HepG2 (cell line): ENCODE results near the gene PRR36. TPM values are rescaled to one million over a fixed set of nuclear protein-coding genes. Genes with fewer than 3 reads are reported as not detected.

Experiments
- ATAC-seq: fragments of 200-7000 bp; cut with Tn5 transposase; 3 replicates; pipeline ENCODE4 v1.9.1; 2020; ENCODE audit warnings: mild to moderate bottlenecking, moderate library complexity
- BruUV-seq: library from RNA; stranded (reverse); fragments of 400-500 nt; replicated peaks from 2 replicates; lab custom pipeline; 2021; lab: Mats Ljungman, UMichigan
- CTCF ChIA-PET: fragments of 300-600 bp; formaldehyde crosslinking; extraction: SDS; loops from one replicate; lab custom pipeline; 2021; ENCODE audit warnings: low total read pairs, inconsistent platforms, low intra/inter-chr PET ratio; lab: Yijun Ruan, JAX
- POLR2A ChIA-PET: fragments of 350-600 bp; sonication (Branson Sonifier 250); formaldehyde crosslinking; loops from one replicate; lab custom pipeline; 2020; ENCODE audit warnings: antibody characterized with exemption, inconsistent platforms; lab: Yijun Ruan, JAX
- DNase-seq: peaks from one replicate; pipeline ENCODE4 v3.0.0-alpha.2; 2015; ENCODE audit warnings: low spot score
- FAIRE-seq: peaks from 3 replicates; lab custom pipeline; 2011; peaks lifted over from hg19 to GRCh38; lab: Jason Lieb, UNC
- H2AFZ ChIP-seq: one replicate; pipeline ENCODE4 v1.6.1; 2011; ENCODE audit warnings: low read length, inconsistent platforms
- H3K27ac ChIP-seq: fragments of 300-600 bp; 3 replicates; pipeline ENCODE4 v1.8.0; 2011; ENCODE audit warnings: mixed run types, mild to moderate bottlenecking, mixed read lengths, low read length, inconsistent platforms; ENCODE audit not compliant: insufficient read depth; ENCODE audit errors: extremely low read length
- H3K27me3 ChIP-seq, 2 experiments: fragments of 200-600 bp in 1 of 2; 2 replicates in 1 of 2; 3 replicates in 1 of 2; pipeline versions ENCODE4 v1.6.0 to v1.8.0; 2011; ENCODE audit warnings: low read length in 2 of 2, mild to moderate bottlenecking in 2 of 2, moderate library complexity in 2 of 2, inconsistent platforms in 1 of 2; ENCODE audit not compliant: insufficient read depth in 2 of 2, control insufficient read depth in 1 of 2
- H3K36me3 ChIP-seq, 2 experiments: fragments of 200-600 bp in 1 of 2; replicated peaks in 1 of 2; 2 replicates in 1 of 2; 3 replicates in 1 of 2; pipeline versions ENCODE4 v1.5.1 to v1.8.0; 2011; ENCODE audit warnings: low read length in 2 of 2, inconsistent platforms in 1 of 2; ENCODE audit not compliant: insufficient read depth in 2 of 2, control insufficient read depth in 1 of 2
- H3K4me1 ChIP-seq: 2 replicates; pipeline ENCODE4 v1.5.1; 2012; ENCODE audit warnings: low read length, inconsistent platforms; ENCODE audit not compliant: insufficient read depth
- H3K4me2 ChIP-seq: 2 replicates; pipeline ENCODE4 v1.6.0; 2011; ENCODE audit warnings: low read depth, low read length, inconsistent platforms
- H3K4me3 ChIP-seq, 3 experiments: fragments of 200-600 bp in 1 of 3; sonication (generic), shearing (Covaris generic) in 1 of 3; replicated peaks in 1 of 3; 2 replicates each; pipeline ENCODE4 v1.5.1; 2011 to 2016; ENCODE audit warnings: low read length in 3 of 3, inconsistent platforms in 2 of 3, low read depth in 2 of 3, mild to moderate bottlenecking in 2 of 3, control low read depth in 1 of 3, mixed read lengths in 1 of 3; ENCODE audit not compliant: insufficient read depth in 1 of 3
- H3K79me2 ChIP-seq: one replicate; pipeline ENCODE4 v1.6.1; 2011; ENCODE audit warnings: low read length, inconsistent platforms; ENCODE audit not compliant: insufficient read depth
- H3K9ac ChIP-seq: 2 replicates; pipeline ENCODE4 v1.6.0; 2011; ENCODE audit warnings: mild to moderate bottlenecking, low read depth, low read length, inconsistent platforms; ENCODE audit not compliant: insufficient read depth
- H3K9me3 ChIP-seq: 2 replicates; pipeline ENCODE4 v1.5.1; 2012; ENCODE audit warnings: mild to moderate bottlenecking, low read length
- H4K20me1 ChIP-seq: 2 replicates; pipeline ENCODE4 v1.6.0; 2011; ENCODE audit warnings: inconsistent platforms, mild to moderate bottlenecking, low read length, moderate library complexity; ENCODE audit not compliant: insufficient read depth
- AGO2 ChIP-seq: fragments of 200-400 bp; formaldehyde crosslinking; optimal IDR thresholded peaks from 2 replicates; pipeline ENCODE3; 2017; ENCODE audit warnings: mild to moderate bottlenecking, low read depth, low read length, moderate library complexity
- BORCS8-MEF2B ChIP-seq: sonication (generic); formaldehyde crosslinking; IDR thresholded peaks from 2 replicates; pipeline ENCODE4 v1.8.0; 2022; ENCODE audit warnings: mild to moderate bottlenecking, missing genetic modification reagents
- GABPB1 ChIP-seq: IDR thresholded peaks from 2 replicates; pipeline ENCODE4 v1.6.1; 2016; ENCODE audit warnings: mild to moderate bottlenecking, missing genetic modification reagents, moderate library complexity, missing compliant biosample characterization
- MIER3 ChIP-seq: IDR thresholded peaks from 2 replicates; pipeline ENCODE4 v1.6.1; 2016; ENCODE audit warnings: missing compliant biosample characterization, borderline replicate concordance
- NFYB ChIP-seq: sonication (generic); formaldehyde crosslinking; IDR thresholded peaks from 2 replicates; pipeline ENCODE4 v1.4.0; 2020; ENCODE audit warnings: missing genetic modification reagents
- PHF20 ChIP-seq: sonication (generic); formaldehyde crosslinking; IDR thresholded peaks from 2 replicates; pipeline ENCODE4 v1.5.0; 2020; ENCODE audit warnings: mild to moderate bottlenecking, missing genetic modification reagents
- POLR2G ChIP-seq: fragments of 200-400 bp; formaldehyde crosslinking; IDR thresholded peaks from 2 replicates; pipeline ENCODE4 v1.6.1; 2018; ENCODE audit warnings: mild to moderate bottlenecking, low read depth, low read length, moderate library complexity
- RBFOX2 ChIP-seq: fragments of 200-400 bp; formaldehyde crosslinking; IDR thresholded peaks from 2 replicates; pipeline ENCODE4 v1.6.1; 2017; ENCODE audit warnings: low read depth, mild to moderate bottlenecking, low read length
- SP4 ChIP-seq: sonication (generic); formaldehyde crosslinking; IDR thresholded peaks from 2 replicates; pipeline ENCODE4 v1.8.1; 2023; ENCODE audit warnings: mild to moderate bottlenecking, missing genetic modification reagents
- TMF1 ChIP-seq: sonication (generic); formaldehyde crosslinking; IDR thresholded peaks from 2 replicates; pipeline ENCODE4 v1.8.1; 2022; ENCODE audit warnings: low read depth, missing genetic modification reagents
- ZNF143 ChIP-seq: sonication (generic); formaldehyde crosslinking; IDR thresholded peaks from 2 replicates; pipeline ENCODE4 v1.4.0; 2020; ENCODE audit warnings: missing genetic modification reagents
- ZNF282 ChIP-seq: fragments of 450-650 bp; IDR thresholded peaks from 2 replicates; pipeline ENCODE4 v1.6.1; 2018; ENCODE audit not compliant: partially characterized antibody
- ZNF367 ChIP-seq: sonication (generic); formaldehyde crosslinking; IDR thresholded peaks from 2 replicates; pipeline ENCODE4 v1.4.0; 2020; ENCODE audit warnings: missing genetic modification reagents, borderline replicate concordance
- ZNF503 ChIP-seq: sonication (generic); formaldehyde crosslinking; IDR thresholded peaks from 2 replicates; pipeline ENCODE4 v1.4.0; 2020; ENCODE audit warnings: missing genetic modification reagents
- WGBS: methylation state at CpG from one replicate; pipeline ENCODE4 v1.1.6; 2017; ENCODE audit warnings: low lambda C conversion rate; 5-methylcytosine and 5-hydroxymethylcytosine counted together
- in situ Hi-C: cut with HindIII; loops from 2 replicates; pipeline ENCODE4 v1.10.0; 2017; ENCODE audit warnings: low pct_unique_long_range_greater_than_20kb; ENCODE audit not compliant: extremely low pct_ligation_motif_present
- intact Hi-C: fragments of 100-400 bp; cut with micrococcal nuclease; formaldehyde crosslinking; loops from one replicate; pipeline ENCODE4 v1.10.0; 2022; ENCODE audit not compliant: unreplicated experiment
- polyA plus RNA-seq, 8 experiments: library from polyadenylated mRNA; depleted of rRNA in 3 of 8; stranded (reverse) in 7 of 8; unstranded in 1 of 8; fragments of >200 nt; fragmentation: Illumina TruSeq in 4 of 8; extraction: Trizol in 4 of 8; gene quantifications; 2 replicates each; pipeline versions ENCODE4 v1.2.1 to v1.2.3, GENCODE V29; 2011 to 2016; ENCODE audit warnings: low read depth in 4 of 8, missing spikeins in 1 of 8, mixed read lengths in 1 of 8; ENCODE audit not compliant: insufficient read depth in 1 of 8
- total RNA-seq, 5 experiments: library from RNA; depleted of rRNA; stranded (reverse); fragments of >200 nt; fragmentation: Illumina TruSeq; extraction: Trizol; gene quantifications; 2 replicates each; pipeline ENCODE4 v1.2.3, GENCODE V29; 2016; ENCODE audit warnings: low read depth in 1 of 5

PRR36 gene
- total and polyA plus RNA-seq, 2 of the 13 experiments (the other 11 are each of a cell fraction or from before 2014, with no cell fraction given): 0.07 to 0.17 TPM

- intact Hi-C loops: no loop called here
- ChIA-PET POLR2A (interaction anchor here (0.5 to 3.4 kb wide), 3 partner anchors 10 to 1874 kb away, joined by 3 to 24 read pairs (median 3); partner anchors contain the start of gene SNAPC2), CTCF (no interaction called here)
- H4K20me1 ChIP-seq: peaks cover 12% of the 10 kb centered on the region; the same call in 1 of the 2 replicates
- no peak overlapping the region for H3K27ac ChIP-seq
- no peak for TF ChIP-seq GABPB1 (CRISPR knock-in tag)
- 0 out of 2 replicates have a peak, but pooled peaks have one; percentile 29 for TF ChIP-seq POLR2G
- in situ Hi-C loops: no loop called here
- no peak overlapping the region for H2AFZ ChIP-seq
- peaks cover 4 to 28% of the 10 kb centered on the region in 2 experiments; a peak in 4 of 5 replicates for H3K36me3 ChIP-seq
- H3K4me2 ChIP-seq: no peak overlapping the region
- DNase-seq (no peak), FAIRE-seq (no peak), ATAC-seq (no peak)
- H3K4me1 ChIP-seq: peaks cover 19% of the 10 kb centered on the region
- H3K27me3 ChIP-seq: no peaks in the 10 kb centered on the region; a peak in 1 of 5 replicates
- WGBS: over 99% methylated on average over 18 of the region's 21 CpGs
- peaks cover 18% of the 10 kb centered on the region for H3K79me2 ChIP-seq
- no peak overlapping the region for H3K9ac ChIP-seq
- BruUV-seq: no TSS peak
- H3K9me3 ChIP-seq: no peaks in the 10 kb centered on the region
- H3K4me3 ChIP-seq: no peak overlapping the region
These were observed 35.4 kb upstream of the PRR36 start for GRCh38 chr19:7909471-7910067.

- no peak overlapping the region for H3K4me2 ChIP-seq
- H2AFZ ChIP-seq: no peak overlapping the region
- no peak overlapping the region for H3K9ac ChIP-seq
- H4K20me1 ChIP-seq: peaks cover 13% of the 10 kb centered on the region; the same call in 1 of the 2 replicates
- no peak for FAIRE-seq
- H3K4me1 ChIP-seq: peaks cover 21% of the 10 kb centered on the region
- in situ Hi-C loops (no loop called here), intact Hi-C loops (no loop called here)
- no peaks in the 10 kb centered on the region for H3K9me3 ChIP-seq
- BruUV-seq: no TSS peak
- DNase-seq: no peak
- H3K27ac ChIP-seq: no peak overlapping the region
- peaks cover 4 to 28% of the 10 kb centered on the region in 2 experiments; a peak in 4 of 5 replicates for H3K36me3 ChIP-seq
- ATAC-seq: 0 out of 3 replicates have a peak, but pooled peaks have one; percentile 3
- TF ChIP-seq BORCS8-MEF2B (CRISPR knock-in tag) (no peak), MIER3 (no peak), TMF1 (CRISPR knock-in tag) (no peak), NFYB (CRISPR knock-in tag) (no peak), AGO2 (peak; percentile 57), ZNF282 (no peak), SP4 (CRISPR knock-in tag) (no peak), ZNF143 (CRISPR knock-in tag) (no peak), RBFOX2 (peak; percentile 52), ZNF503 (CRISPR knock-in tag) (no peak), PHF20 (CRISPR knock-in tag) (no peak), ZNF367 (CRISPR knock-in tag) (no peak)
- TF ChIP-seq, all 625 proteins: peak for 2
- CTCF ChIA-PET: no interaction called here
- POLR2A ChIA-PET: interaction anchor here (1.0 to 3.4 kb wide), 2 partner anchors 10 to 40 kb away, joined by 3 to 24 read pairs; partner anchors contain the start of gene SNAPC2
- Histone ChIP-seq H3K4me3 (no peak overlapping the region), H3K27me3 (no peaks in the 10 kb centered on the region; a peak in 1 of 5 replicates), H3K79me2 (peaks cover 23% of the 10 kb centered on the region)
- WGBS: 98% methylated on average over 13 of the region's 19 CpGs
These were observed 34.7 kb upstream of the PRR36 start for GRCh38 chr19:7908742-7909461.
